IMR-90 (cell line): ENCODE results near the gene ZC3H8. TPM values are rescaled to one million over a fixed set of nuclear protein-coding genes. Genes with fewer than 3 reads are reported as not detected.

Source experiments
- ATAC-seq: fragments of 200-7000 bp; cut with Tn5 transposase; 2 replicates; pipeline ENCODE4 v1.9.1; 2020; ENCODE audit warnings: low read depth, mild to moderate bottlenecking, moderate library complexity
- BruUV-seq: library from RNA; stranded (reverse); fragments of 400-500 nt; replicated peaks from 2 replicates; lab custom pipeline; 2021; lab: Mats Ljungman, UMichigan
- CTCF ChIA-PET: fragments of 300-600 bp; formaldehyde crosslinking; extraction: SDS; loops from one replicate; lab custom pipeline; 2021; ENCODE audit warnings: antibody characterized with exemption; lab: Yijun Ruan, JAX
- POLR2A ChIA-PET: fragments of 300-600 bp; sonication (Branson Sonifier 250); formaldehyde crosslinking; loops from one replicate; lab custom pipeline; 2022; ENCODE audit warnings: antibody characterized with exemption; ENCODE audit not compliant: unreplicated experiment; lab: Charles Lee
- DNase-seq: peaks from one replicate; pipeline ENCODE4 v3.0.0; 2013
- H2AFZ ChIP-seq: replicated peaks from 2 replicates; pipeline ENCODE3; 2013; ENCODE audit warnings: low read length, mild to moderate bottlenecking; ENCODE audit not compliant: poor library complexity
- H2AK5ac ChIP-seq: 2 replicates; pipeline ENCODE4 v1.6.1; 2013; ENCODE audit warnings: low read depth, low read length, inconsistent platforms
- H2AK9ac ChIP-seq: replicated peaks from 2 replicates; pipeline ENCODE3; 2013; ENCODE audit warnings: mild to moderate bottlenecking, low read depth, low read length, moderate library complexity; ENCODE audit not compliant: poor library complexity
- H2BK120ac ChIP-seq: 2 replicates; pipeline ENCODE4 v1.6.1; 2013; ENCODE audit warnings: low read depth, low read length, inconsistent platforms
- H2BK15ac ChIP-seq: 3 replicates; pipeline ENCODE4 v1.6.1; 2013; ENCODE audit warnings: low read depth, low read length, inconsistent platforms
- H2BK20ac ChIP-seq: 2 replicates; pipeline ENCODE4 v1.6.1; 2013; ENCODE audit warnings: low read depth, mild to moderate bottlenecking, inconsistent platforms, low read length, moderate library complexity
- H2BK5ac ChIP-seq: 2 replicates; pipeline ENCODE4 v1.6.1; 2013; ENCODE audit warnings: mild to moderate bottlenecking, low read depth, low read length, inconsistent platforms; ENCODE audit not compliant: poor library complexity, severe bottlenecking
- H3K14ac ChIP-seq: replicated peaks from 2 replicates; pipeline ENCODE4 v1.6.1; 2013; ENCODE audit warnings: low read depth, low read length, inconsistent platforms
- H3K18ac ChIP-seq: 2 replicates; pipeline ENCODE4 v1.6.1; 2013; ENCODE audit warnings: low read depth, low read length, control low read depth
- H3K23ac ChIP-seq: 2 replicates; pipeline ENCODE4 v1.6.1; 2013; ENCODE audit warnings: low read depth, low read length, inconsistent platforms
- H3K27ac ChIP-seq: 2 replicates; pipeline ENCODE4 v1.5.1; 2013; ENCODE audit warnings: mild to moderate bottlenecking, control low read depth, low read length; ENCODE audit not compliant: insufficient read depth
- H3K27me3 ChIP-seq: 2 replicates; pipeline ENCODE4 v1.6.1; 2013; ENCODE audit warnings: low read length; ENCODE audit not compliant: control insufficient read depth, insufficient read depth
- H3K36me3 ChIP-seq: 2 replicates; pipeline ENCODE4 v1.6.1; 2013; ENCODE audit warnings: low read length, mixed read lengths; ENCODE audit not compliant: control insufficient read depth, insufficient read depth
- H3K4ac ChIP-seq: 2 replicates; pipeline ENCODE4 v1.6.1; 2013; ENCODE audit warnings: low read depth, low read length, inconsistent platforms
- H3K4me1 ChIP-seq: 2 replicates; pipeline ENCODE4 v1.6.1; 2013; ENCODE audit warnings: low read length, mixed read lengths; ENCODE audit not compliant: control insufficient read depth, insufficient read depth
- H3K4me2 ChIP-seq: 2 replicates; pipeline ENCODE4 v1.6.1; 2013; ENCODE audit warnings: low read depth, mild to moderate bottlenecking, control low read depth, low read length, moderate library complexity
- H3K4me3 ChIP-seq: 2 replicates; pipeline ENCODE4 v1.5.1; 2013; ENCODE audit warnings: low read depth, mild to moderate bottlenecking, control low read depth, low read length, moderate library complexity; ENCODE audit not compliant: insufficient read depth
- H3K56ac ChIP-seq: 2 replicates; pipeline ENCODE4 v1.6.1; 2013; ENCODE audit warnings: low read length, inconsistent platforms; ENCODE audit not compliant: insufficient read depth; ENCODE audit errors: extremely low read depth
- H3K79me1 ChIP-seq, 2 experiments: 2 replicates each; pipeline ENCODE4 v1.6.1; 2013; ENCODE audit warnings: low read length in 2 of 2, inconsistent platforms in 1 of 2, low read depth in 1 of 2
- H3K9ac ChIP-seq: 2 replicates; pipeline ENCODE4 v1.6.1; 2013; ENCODE audit warnings: low read depth, low read length, control low read depth
- H3K9me1 ChIP-seq: 2 replicates; pipeline ENCODE4 v1.6.1; 2013; ENCODE audit warnings: low read length, inconsistent platforms; ENCODE audit not compliant: insufficient read depth
- H3K9me3 ChIP-seq: 2 replicates; pipeline ENCODE4 v1.6.1; 2013; ENCODE audit warnings: low read length; ENCODE audit not compliant: control insufficient read depth, insufficient read depth
- H4K20me1 ChIP-seq: 2 replicates; pipeline ENCODE4 v1.6.1; 2013; ENCODE audit warnings: low read length, inconsistent platforms; ENCODE audit not compliant: insufficient read depth
- H4K5ac ChIP-seq: 2 replicates; pipeline ENCODE4 v1.6.1; 2013; ENCODE audit warnings: mild to moderate bottlenecking, low read depth, low read length, control low read depth
- H4K8ac ChIP-seq, 2 experiments: 2 replicates each; pipeline ENCODE4 v1.6.1; 2013; ENCODE audit warnings: low read depth in 2 of 2, low read length in 2 of 2, control low read depth in 1 of 2, inconsistent platforms in 1 of 2
- H4K91ac ChIP-seq: 2 replicates; pipeline ENCODE4 v1.6.1; 2013; ENCODE audit warnings: low read depth, low read length, inconsistent platforms; ENCODE audit not compliant: insufficient read depth
- BHLHE40 ChIP-seq: fragments of 150-350 bp; IDR thresholded peaks from 2 replicates; pipeline ENCODE4 v1.6.1; 2016; ENCODE audit warnings: mild to moderate bottlenecking, low read depth, low read length
- CEBPB ChIP-seq: IDR thresholded peaks from 2 replicates; pipeline ENCODE4 v1.6.1; 2012; ENCODE audit warnings: low read depth, low read length, improper control_type of control experiment
- CHD1 ChIP-seq: IDR thresholded peaks from 2 replicates; pipeline ENCODE4 v1.6.1; 2012; ENCODE audit warnings: low read depth, low read length, improper control_type of control experiment
- FOS ChIP-seq: fragments of 150-350 bp; IDR thresholded peaks from 2 replicates; pipeline ENCODE4 v1.6.1; 2016; ENCODE audit warnings: low read depth, low read length
- MAFK ChIP-seq: IDR thresholded peaks from 2 replicates; pipeline ENCODE4 v1.6.1; 2012; ENCODE audit warnings: low read depth, low read length, improper control_type of control experiment
- MAZ ChIP-seq: IDR thresholded peaks from 2 replicates; pipeline ENCODE4 v1.6.1; 2012; ENCODE audit warnings: low read depth, mild to moderate bottlenecking, low read length, improper control_type of control experiment, moderate library complexity, borderline replicate concordance
- MXI1 ChIP-seq: IDR thresholded peaks from 2 replicates; pipeline ENCODE4 v1.6.1; 2012; ENCODE audit warnings: low read depth, mild to moderate bottlenecking, low read length, moderate library complexity, borderline replicate concordance
- NFE2L2 ChIP-seq: fragments of 150-350 bp; IDR thresholded peaks from 2 replicates; pipeline ENCODE4 v1.6.1; 2016; ENCODE audit warnings: low read depth, mild to moderate bottlenecking, low read length
- POLR2A ChIP-seq: IDR thresholded peaks from 2 replicates; pipeline ENCODE4 v1.6.1; 2012; ENCODE audit warnings: mild to moderate bottlenecking, low read depth, low read length
- RAD21 ChIP-seq: IDR thresholded peaks from 2 replicates; pipeline ENCODE4 v1.6.1; 2012; ENCODE audit warnings: low read length, improper control_type of control experiment
- RCOR1 ChIP-seq: IDR thresholded peaks from 2 replicates; pipeline ENCODE4 v1.6.1; 2012; ENCODE audit warnings: mild to moderate bottlenecking, low read length, improper control_type of control experiment; ENCODE audit not compliant: insufficient replicate concordance
- RFX5 ChIP-seq: IDR thresholded peaks from 2 replicates; pipeline ENCODE4 v1.8.0; 2012; ENCODE audit warnings: low read depth, mild to moderate bottlenecking, low read length, moderate library complexity
- SMC3 ChIP-seq: fragments of 150-350 bp; IDR thresholded peaks from 2 replicates; pipeline ENCODE4 v1.6.1; 2016; ENCODE audit warnings: low read depth, mild to moderate bottlenecking, antibody characterized with exemption, low read length, moderate library complexity
- WGBS, 2 experiments: methylation state at CpG; one replicate each; pipeline versions ENCODE4 v1.1.5 to v1.1.7; 2013; ENCODE audit warnings: missing lambda C conversion rate in 2 of 2; ENCODE audit not compliant: insufficient read length in 1 of 2; ENCODE audit errors: extremely low coverage in 2 of 2; 5-methylcytosine and 5-hydroxymethylcytosine counted together
- dilution Hi-C: fragments of 300-500 bp; cut with HindIII; formaldehyde crosslinking; loops from one replicate; pipeline ENCODE4 v1.14.3; 2018; ENCODE audit warnings: low sequenced_read_pairs; ENCODE audit not compliant: unreplicated experiment
- in situ Hi-C: fragments of 300-500 bp; cut with MboI; formaldehyde crosslinking; loops from 3 replicates; pipeline ENCODE4 v1.14.3; 2019; ENCODE audit warnings: low sequenced_read_pairs, inconsistent platforms, mixed read lengths
- intact Hi-C: fragments of 100-400 bp; cut with micrococcal nuclease; formaldehyde crosslinking; loops from 2 replicates; pipeline ENCODE4 v1.10.0; 2022
- polyA plus RNA-seq, 3 experiments: library from polyadenylated mRNA; depleted of rRNA; stranded (reverse); fragments of >200 nt; gene quantifications; 2 replicates each; pipeline ENCODE4 v1.2.3, GENCODE V29; 2012; ENCODE audit warnings: low replicate concordance in 1 of 3
- total RNA-seq: library from RNA; depleted of rRNA; stranded (reverse); fragments of >200 nt; gene quantifications from 2 replicates; pipeline ENCODE4 v1.2.3, GENCODE V29; 2012
- TF ChIP-seq, protein P1 (sequence below): fragments of 150-350 bp; IDR thresholded peaks from 2 replicates; pipeline ENCODE4 v1.6.1; 2016; ENCODE audit warnings: low read depth, mild to moderate bottlenecking, low read length, moderate library complexity, borderline replicate concordance
- TF ChIP-seq, protein P2 (sequence below): fragments of 150-350 bp; IDR thresholded peaks from 2 replicates; pipeline ENCODE4 v1.6.1; 2017; ENCODE audit warnings: mild to moderate bottlenecking, antibody characterized with exemption, low read length, low read depth
- TF ChIP-seq, protein P3 (sequence below): conservative IDR thresholded peaks from 2 replicates; pipeline ENCODE4 v1.5.1; 2012; ENCODE audit warnings: mild to moderate bottlenecking, low read depth, low read length, improper control_type of control experiment

The ZC3H8 gene
- total and polyA plus RNA-seq, 2 of the 4 experiments (the other 2 are of a cell fraction), result 0.18 to 1.6 TPM

DNA sequence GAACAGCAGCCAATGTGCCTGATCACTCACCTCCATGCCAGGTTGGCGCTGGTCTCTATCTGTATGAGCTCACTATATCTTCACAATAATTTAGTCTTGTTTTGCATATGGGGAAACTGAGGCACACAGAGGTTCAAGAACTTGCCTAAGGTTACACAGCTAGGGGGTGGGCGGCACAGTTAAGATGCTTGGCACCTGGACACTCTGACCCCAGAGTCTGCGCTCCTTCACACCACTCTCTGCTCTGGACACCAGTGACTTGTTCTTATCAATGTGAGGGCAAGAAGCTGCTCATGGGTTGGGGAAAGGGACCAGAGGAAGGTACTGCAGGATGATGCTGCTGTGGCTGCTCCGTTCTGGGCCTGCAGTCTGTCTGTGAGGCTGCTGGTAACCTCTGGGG is 89.5 kb downstream of the ZC3H8 start:
- H4K5ac ChIP-seq, result no peak overlapping the region
- in situ Hi-C loops, result no loop called here

More for the DNA sequence above, 89.5 kb downstream of the ZC3H8 start:
- dilution Hi-C loops, result no loop called here
- Histone ChIP-seq H4K8ac (no peak overlapping the region), H3K4me1 (no peaks in the 10 kb centered on the region), H2AFZ (no peak overlapping the region), H3K18ac (no peak overlapping the region), H3K23ac (no peak overlapping the region), H2BK20ac (no peak overlapping the region), H4K91ac (no peak overlapping the region), H3K4me2 (no peak overlapping the region), H3K4me3 (no peak overlapping the region), H3K27me3 (no peaks in the 10 kb centered on the region), H2BK5ac (no peak overlapping the region), H3K14ac (no peak overlapping the region), H3K56ac (no peak overlapping the region), H3K4ac (no peak overlapping the region), H3K27ac (no peak overlapping the region), H3K79me1 (no peaks in the 10 kb centered on the region; a peak in 1 of 4 replicates), H2AK5ac (no peak overlapping the region), H2AK9ac (no peak overlapping the region), H3K36me3 (no peaks in the 10 kb centered on the region), H3K9me1 (peaks cover 4% of the 10 kb centered on the region; the same call in 1 of the 2 replicates), H3K9me3 (no peaks in the 10 kb centered on the region), H2BK120ac (no peak overlapping the region), H4K20me1 (no peaks in the 10 kb centered on the region), H3K9ac (no peak overlapping the region), H2BK15ac (no peak overlapping the region)
- ChIA-PET CTCF (no interaction called here), POLR2A (no interaction called here)
- no CpG with 5 or more reads among the region's 4 CpGs for WGBS, 2 experiments
- TF ChIP-seq NFE2L2 (no peak), POLR2A (no peak), RCOR1 (no peak), MAZ (no peak), RFX5 (no peak), MAFK (no peak), CHD1 (no peak), FOS (no peak), SMC3 (no peak), CEBPB (no peak), MXI1 (no peak), BHLHE40 (no peak), RAD21 (no peak)
- TF ChIP-seq, protein P1, sequence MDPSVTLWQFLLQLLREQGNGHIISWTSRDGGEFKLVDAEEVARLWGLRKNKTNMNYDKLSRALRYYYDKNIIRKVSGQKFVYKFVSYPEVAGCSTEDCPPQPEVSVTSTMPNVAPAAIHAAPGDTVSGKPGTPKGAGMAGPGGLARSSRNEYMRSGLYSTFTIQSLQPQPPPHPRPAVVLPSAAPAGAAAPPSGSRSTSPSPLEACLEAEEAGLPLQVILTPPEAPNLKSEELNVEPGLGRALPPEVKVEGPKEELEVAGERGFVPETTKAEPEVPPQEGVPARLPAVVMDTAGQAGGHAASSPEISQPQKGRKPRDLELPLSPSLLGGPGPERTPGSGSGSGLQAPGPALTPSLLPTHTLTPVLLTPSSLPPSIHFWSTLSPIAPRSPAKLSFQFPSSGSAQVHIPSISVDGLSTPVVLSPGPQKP, result no peak
- TF ChIP-seq, protein P2, sequence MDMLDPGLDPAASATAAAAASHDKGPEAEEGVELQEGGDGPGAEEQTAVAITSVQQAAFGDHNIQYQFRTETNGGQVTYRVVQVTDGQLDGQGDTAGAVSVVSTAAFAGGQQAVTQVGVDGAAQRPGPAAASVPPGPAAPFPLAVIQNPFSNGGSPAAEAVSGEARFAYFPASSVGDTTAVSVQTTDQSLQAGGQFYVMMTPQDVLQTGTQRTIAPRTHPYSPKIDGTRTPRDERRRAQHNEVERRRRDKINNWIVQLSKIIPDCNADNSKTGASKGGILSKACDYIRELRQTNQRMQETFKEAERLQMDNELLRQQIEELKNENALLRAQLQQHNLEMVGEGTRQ, result no peak
- TF ChIP-seq, protein P3, sequence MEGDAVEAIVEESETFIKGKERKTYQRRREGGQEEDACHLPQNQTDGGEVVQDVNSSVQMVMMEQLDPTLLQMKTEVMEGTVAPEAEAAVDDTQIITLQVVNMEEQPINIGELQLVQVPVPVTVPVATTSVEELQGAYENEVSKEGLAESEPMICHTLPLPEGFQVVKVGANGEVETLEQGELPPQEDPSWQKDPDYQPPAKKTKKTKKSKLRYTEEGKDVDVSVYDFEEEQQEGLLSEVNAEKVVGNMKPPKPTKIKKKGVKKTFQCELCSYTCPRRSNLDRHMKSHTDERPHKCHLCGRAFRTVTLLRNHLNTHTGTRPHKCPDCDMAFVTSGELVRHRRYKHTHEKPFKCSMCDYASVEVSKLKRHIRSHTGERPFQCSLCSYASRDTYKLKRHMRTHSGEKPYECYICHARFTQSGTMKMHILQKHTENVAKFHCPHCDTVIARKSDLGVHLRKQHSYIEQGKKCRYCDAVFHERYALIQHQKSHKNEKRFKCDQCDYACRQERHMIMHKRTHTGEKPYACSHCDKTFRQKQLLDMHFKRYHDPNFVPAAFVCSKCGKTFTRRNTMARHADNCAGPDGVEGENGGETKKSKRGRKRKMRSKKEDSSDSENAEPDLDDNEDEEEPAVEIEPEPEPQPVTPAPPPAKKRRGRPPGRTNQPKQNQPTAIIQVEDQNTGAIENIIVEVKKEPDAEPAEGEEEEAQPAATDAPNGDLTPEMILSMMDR, result no peak
- no peak for ATAC-seq
- no peak for DNase-seq
- no TSS peak for BruUV-seq
- intact Hi-C loops, result no loop called here
